ENCODE measurements around the gene NECTIN3.

Gene NECTIN3

GRCh38 chr3:111197485-111197884 is 125.9 kb downstream of the NECTIN3 start:
- H3K9ac ChIP-seq (ENCODE audit: insufficient read length) = no peak overlapping the region
- H3K27ac ChIP-seq = no peak overlapping the region
- TF ChIP-seq EZH2 (IDR thresholded peaks at IDR 0.05) (no peak), FOXP2 (optimal IDR thresholded peaks at IDR 0.05; ENCODE audit: control extremely low read depth, extremely low read length, insufficient read depth) (no peak)
- DNase-seq (ENCODE audit: low read depth, low spot score) = no peak
- no peaks in the 10 kb centered on the region for H3K36me3 ChIP-seq (ENCODE audit: insufficient read depth, low read length)
- no peaks in the 10 kb centered on the region for H3K9me3 ChIP-seq (ENCODE audit: low read depth, low read length)
- no peak overlapping the region for H3K4me3 ChIP-seq

DNA sequence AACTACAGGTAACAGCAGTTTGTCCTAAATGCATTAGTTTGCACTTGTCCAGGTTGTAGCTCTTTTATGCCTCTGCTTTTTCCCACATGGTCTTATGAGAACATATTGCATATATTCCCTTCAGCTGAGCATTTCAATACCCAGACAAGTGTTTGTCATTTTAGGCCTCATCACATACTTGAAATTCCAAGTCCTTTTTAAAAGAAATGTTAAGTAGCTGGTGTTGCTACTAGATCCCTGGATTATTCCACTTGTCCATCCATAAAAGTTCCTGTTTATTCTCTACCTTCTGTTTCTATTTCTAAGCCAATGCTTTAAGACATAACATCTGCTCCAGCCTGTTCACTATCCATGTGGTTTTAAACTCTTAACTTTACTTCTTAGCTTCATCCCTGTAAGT is 128.4 kb downstream of the NECTIN3 start:
- H3K27ac ChIP-seq = no peak overlapping the region
- no peak overlapping the region for H3K4me3 ChIP-seq
- H3K9ac ChIP-seq (ENCODE audit: insufficient read length) = no peak overlapping the region
- H3K9me3 ChIP-seq (ENCODE audit: low read depth, low read length) = no peaks in the 10 kb centered on the region
- no peak for DNase-seq (ENCODE audit: low read depth, low spot score)
- no peaks in the 10 kb centered on the region for H3K36me3 ChIP-seq (ENCODE audit: insufficient read depth, low read length)
- no peak for TF ChIP-seq EZH2 (IDR thresholded peaks at IDR 0.05)
- TF ChIP-seq FOXP2 (optimal IDR thresholded peaks at IDR 0.05; ENCODE audit: control extremely low read depth, extremely low read length, insufficient read depth) = no peak
- TF ChIP-seq POLR2AphosphoS5 (IDR thresholded peaks at IDR 0.05; ENCODE audit: borderline replicate concordance, low read depth, low read length) = no peak

GRCh38 chr3:111210003-111210711 is 138.5 kb downstream of the NECTIN3 start:
- DNase-seq (ENCODE audit: low read depth, low spot score) = peak; percentile 5
- TF ChIP-seq EZH2 (IDR thresholded peaks at IDR 0.05) (no peak), POLR2AphosphoS5 (IDR thresholded peaks at IDR 0.05; ENCODE audit: borderline replicate concordance, low read depth, low read length) (no peak), FOXP2 (optimal IDR thresholded peaks at IDR 0.05; ENCODE audit: control extremely low read depth, extremely low read length, insufficient read depth) (no peak)
- H3K27ac ChIP-seq = no peak overlapping the region

GRCh38 chr3:111210866-111211564 is 139.4 kb downstream of the NECTIN3 start:
- no peak overlapping the region for H3K27ac ChIP-seq
- TF ChIP-seq FOXP2 (optimal IDR thresholded peaks at IDR 0.05; ENCODE audit: control extremely low read depth, extremely low read length, insufficient read depth) (no peak), POLR2AphosphoS5 (IDR thresholded peaks at IDR 0.05; ENCODE audit: borderline replicate concordance, low read depth, low read length) (no peak), EZH2 (IDR thresholded peaks at IDR 0.05) (no peak)
- DNase-seq (ENCODE audit: low read depth, low spot score) = no peak
- no peaks in the 10 kb centered on the region for H3K9me3 ChIP-seq (ENCODE audit: low read depth, low read length)
- no peaks in the 10 kb centered on the region for H3K36me3 ChIP-seq (ENCODE audit: insufficient read depth, low read length)
- no peak overlapping the region for H3K9ac ChIP-seq (ENCODE audit: insufficient read length)
- H3K4me3 ChIP-seq = no peak overlapping the region

More at GRCh38 chr3:111210003-111210711, 138.5 kb downstream of the NECTIN3 start:
- H3K9me3 ChIP-seq (ENCODE audit: low read depth, low read length) = no peaks in the 10 kb centered on the region
- no peak overlapping the region for H3K9ac ChIP-seq (ENCODE audit: insufficient read length)
- H3K36me3 ChIP-seq (ENCODE audit: insufficient read depth, low read length) = no peaks in the 10 kb centered on the region
- no peak overlapping the region for H3K4me3 ChIP-seq

GRCh38 chr3:111212511-111212910 is 140.9 kb downstream of the NECTIN3 start:
- H3K9ac ChIP-seq (ENCODE audit: insufficient read length) = no peak overlapping the region
- no peaks in the 10 kb centered on the region for H3K9me3 ChIP-seq (ENCODE audit: low read depth, low read length)
- no peak overlapping the region for H3K4me3 ChIP-seq
- no peak overlapping the region for H3K27ac ChIP-seq
- no peak for DNase-seq (ENCODE audit: low read depth, low spot score)
- no peaks in the 10 kb centered on the region for H3K36me3 ChIP-seq (ENCODE audit: insufficient read depth, low read length)
- no peak for TF ChIP-seq POLR2AphosphoS5 (IDR thresholded peaks at IDR 0.05; ENCODE audit: borderline replicate concordance, low read depth, low read length)
- TF ChIP-seq FOXP2 (optimal IDR thresholded peaks at IDR 0.05; ENCODE audit: control extremely low read depth, extremely low read length, insufficient read depth) = no peak
- TF ChIP-seq EZH2 (IDR thresholded peaks at IDR 0.05) = no peak

GRCh38 chr3:111215481-111215880 is 143.9 kb downstream of the NECTIN3 start:
- no peak for DNase-seq (ENCODE audit: low read depth, low spot score)
- no peak overlapping the region for H3K27ac ChIP-seq
- H3K36me3 ChIP-seq (ENCODE audit: insufficient read depth, low read length) = no peaks in the 10 kb centered on the region
- H3K9ac ChIP-seq (ENCODE audit: insufficient read length) = no peak overlapping the region
- H3K9me3 ChIP-seq (ENCODE audit: low read depth, low read length) = no peaks in the 10 kb centered on the region
- no peak overlapping the region for H3K4me3 ChIP-seq
- TF ChIP-seq POLR2AphosphoS5 (IDR thresholded peaks at IDR 0.05; ENCODE audit: borderline replicate concordance, low read depth, low read length) (no peak), FOXP2 (optimal IDR thresholded peaks at IDR 0.05; ENCODE audit: control extremely low read depth, extremely low read length, insufficient read depth) (no peak)

- Histone ChIP-seq H3K4me3 (no peak overlapping the region), H3K27ac (no peak overlapping the region), H3K36me3 (ENCODE audit: insufficient read depth, low read length) (no peaks in the 10 kb centered on the region), H3K9ac (ENCODE audit: insufficient read length) (no peak overlapping the region), H3K9me3 (ENCODE audit: low read depth, low read length) (no peaks in the 10 kb centered on the region)
- DNase-seq (ENCODE audit: low read depth, low spot score) = no peak
- TF ChIP-seq FOXP2 (optimal IDR thresholded peaks at IDR 0.05; ENCODE audit: control extremely low read depth, extremely low read length, insufficient read depth) = no peak
- TF ChIP-seq EZH2 (IDR thresholded peaks at IDR 0.05) = no peak
- TF ChIP-seq POLR2AphosphoS5 (IDR thresholded peaks at IDR 0.05; ENCODE audit: borderline replicate concordance, low read depth, low read length) = no peak
Measured at GRCh38 chr3:111218615-111219014, 147.0 kb downstream of the NECTIN3 start.

DNA sequence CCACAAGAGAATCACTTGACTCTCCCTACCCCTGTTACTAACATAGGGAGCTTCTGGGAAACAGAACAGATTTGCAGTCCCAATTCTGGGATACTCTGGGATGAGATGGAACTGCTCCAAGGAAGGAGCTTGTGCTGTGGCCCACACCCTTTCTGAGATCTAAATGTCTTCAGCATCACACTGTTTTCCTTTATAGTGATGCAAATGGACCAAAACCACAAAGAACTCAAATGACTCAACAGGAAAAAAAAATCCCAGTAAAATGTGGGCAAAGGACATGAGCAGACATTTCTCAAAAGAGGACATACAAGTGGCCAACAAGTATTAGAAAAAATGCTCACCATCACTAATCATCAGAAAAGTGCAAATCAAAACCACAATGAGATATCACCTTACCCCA is 155.6 kb downstream of the NECTIN3 start:
- H3K4me3 ChIP-seq = no peak overlapping the region
- no peaks in the 10 kb centered on the region for H3K36me3 ChIP-seq (ENCODE audit: insufficient read depth, low read length)
- DNase-seq (ENCODE audit: low read depth, low spot score) = no peak
- no peak overlapping the region for H3K27ac ChIP-seq
- TF ChIP-seq EZH2 (IDR thresholded peaks at IDR 0.05) = no peak
- TF ChIP-seq FOXP2 (optimal IDR thresholded peaks at IDR 0.05; ENCODE audit: control extremely low read depth, extremely low read length, insufficient read depth) = no peak
- no peak for TF ChIP-seq POLR2AphosphoS5 (IDR thresholded peaks at IDR 0.05; ENCODE audit: borderline replicate concordance, low read depth, low read length)
- no peaks in the 10 kb centered on the region for H3K9me3 ChIP-seq (ENCODE audit: low read depth, low read length)
- no peak overlapping the region for H3K9ac ChIP-seq (ENCODE audit: insufficient read length)
